Activated CD4-positive, CD25-positive, alpha-beta regulatory T cell treated with anti-CD3 and anti-CD28 coated beads, Interleukin-2, amount 50 U/mL, for 16 hours (primary cell): Measurements from ENCODE around the gene OR2Z1.

Experiments
- DNase-seq: peaks from one replicate; pipeline ENCODE4 v3.0.0-alpha.2; 2020; ENCODE audit warnings: low read depth, low spot score

Gene OR2Z1

GRCh38 chr19:8721334-8721733 lies at the start of gene OR2Z1:
Gene OR2Z1 (plus strand): TSS chr19:8721634. CDS start chr19:8731029, 9,395 bp downstream.
- DNase-seq = no peak

- no peak for DNase-seq
Measured at GRCh38 chr19:8673276-8673891, 48.0 kb upstream of the OR2Z1 start.

- DNase-seq = no peak
Measured at GRCh38 chr19:8675066-8675465, 46.4 kb upstream of the OR2Z1 start.

- DNase-seq = no peak
Measured at GRCh38 chr19:8678244-8678807, 43.1 kb upstream of the OR2Z1 start.

- DNase-seq = no peak
Measured at GRCh38 chr19:8680676-8681344, 40.6 kb upstream of the OR2Z1 start.

GRCh38 chr19:8681345-8682029 lies 39.9 kb upstream of the OR2Z1 start:
- DNase-seq = no peak

- no peak for DNase-seq
Measured at GRCh38 chr19:8682472-8682871, 39.0 kb upstream of the OR2Z1 start.

GRCh38 chr19:8682931-8683330 lies 38.5 kb upstream of the OR2Z1 start:
- DNase-seq = no peak

- no peak for DNase-seq
Measured at GRCh38 chr19:8684001-8684902, 37.2 kb upstream of the OR2Z1 start.

- no peak for DNase-seq
Measured at GRCh38 chr19:8686549-8686948, 34.9 kb upstream of the OR2Z1 start.

- DNase-seq = no peak
Measured at GRCh38 chr19:8688930-8689329, 32.5 kb upstream of the OR2Z1 start.

GRCh38 chr19:8690753-8691539 lies 30.5 kb upstream of the OR2Z1 start:
- DNase-seq = no peak

GRCh38 chr19:8695501-8695900 lies 25.9 kb upstream of the OR2Z1 start:
- no peak for DNase-seq

- DNase-seq = no peak
Measured at GRCh38 chr19:8695911-8696310, 25.5 kb upstream of the OR2Z1 start.

- DNase-seq = no peak
Measured at GRCh38 chr19:8696993-8697392, 24.4 kb upstream of the OR2Z1 start.

GRCh38 chr19:8697671-8698432 lies 23.6 kb upstream of the OR2Z1 start:
- no peak for DNase-seq

- DNase-seq = no peak
Measured at GRCh38 chr19:8698433-8699063, 22.9 kb upstream of the OR2Z1 start, which contains the start of gene ACTL9. Gene ACTL9 (minus strand): TSS chr19:8698795. CDS start chr19:8698701, 94 bp downstream.

GRCh38 chr19:8699908-8700307 lies 21.5 kb upstream of the OR2Z1 start:
- DNase-seq = no peak

GRCh38 chr19:8700956-8701355 lies 20.5 kb upstream of the OR2Z1 start:
- no peak for DNase-seq
